NCI-H2107 treated with DMSO at 0.1 percent for 48 hours (cell line): Measurements from ENCODE around the gene DGKA.

Source experiments
- DNase-seq: peaks from one replicate; lab custom pipeline; 2025; ENCODE audit not compliant: unreplicated experiment; lab: John Stamatoyannopoulos, UW

The DGKA gene

GRCh38 chr12:55931317-55931779 lies 386 bp downstream of the DGKA start:
- DNase-seq, result no peak

- no peak for DNase-seq
Observed at GRCh38 chr12:55931780-55932550, 1.0 kb downstream of the DGKA start.

- no peak for DNase-seq
Observed at GRCh38 chr12:55932551-55932910, 1.6 kb downstream of the DGKA start.

- no peak for DNase-seq
Observed at GRCh38 chr12:55933169-55933798, 2.3 kb downstream of the DGKA start.

- no peak for DNase-seq
Observed at GRCh38 chr12:55933799-55934742, 3.1 kb downstream of the DGKA start.

GRCh38 chr12:55934773-55935172 lies 3.8 kb downstream of the DGKA start:
- no peak for DNase-seq

GRCh38 chr12:55935738-55936151 lies 4.8 kb downstream of the DGKA start:
- DNase-seq, result no peak

- no peak for DNase-seq
Observed at GRCh38 chr12:55937981-55938380, 7.0 kb downstream of the DGKA start.

- no peak for DNase-seq
Observed at GRCh38 chr12:55938826-55939501, 8.0 kb downstream of the DGKA start.

GRCh38 chr12:55940065-55940732 lies 9.2 kb downstream of the DGKA start:
- peak; percentile 72 for DNase-seq

- DNase-seq, result no peak
Observed at GRCh38 chr12:55942055-55942454, 11.1 kb downstream of the DGKA start.

GRCh38 chr12:55942577-55943136 lies 11.7 kb downstream of the DGKA start:
- no peak for DNase-seq

GRCh38 chr12:55946553-55946952 lies 15.6 kb downstream of the DGKA start:
- no peak for DNase-seq

GRCh38 chr12:55955344-55955743 lies 24.4 kb downstream of the DGKA start:
- no peak for DNase-seq

GRCh38 chr12:55955800-55956508 lies 25.0 kb downstream of the DGKA start:
- no peak for DNase-seq

- DNase-seq, result no peak
Observed at GRCh38 chr12:55957106-55957859, 26.3 kb downstream of the DGKA start.

GRCh38 chr12:55963760-55964159 lies 32.8 kb downstream of the DGKA start:
- no peak for DNase-seq

GRCh38 chr12:55965240-55965639 lies 34.3 kb downstream of the DGKA start:
- no peak for DNase-seq

GRCh38 chr12:55965941-55966407 lies 35.0 kb downstream of the DGKA start, which contains the start of gene PMEL:
TSS of gene PMEL (minus strand) at chr12:55966042. CDS start at chr12:55966011, 31 bp downstream.
- DNase-seq, result no peak
